Stimulated activated CD4-positive, alpha-beta T cell treated with anti-CD3 and anti-CD28 coated beads, Interleukin-1b, Interleukin-23, amount 100 ng/mL, for 48 hours (primary cell): ENCODE data around the gene LRRC2.
"Not testable (repeated sequence)": the region's sequence is repeated elsewhere in the genome, so short reads cannot be mapped to it uniquely, and the experiment has no call there.

Experiments
- DNase-seq: peaks from one replicate; pipeline ENCODE4 v3.0.0-alpha.2; 2020

Gene LRRC2

DNA sequence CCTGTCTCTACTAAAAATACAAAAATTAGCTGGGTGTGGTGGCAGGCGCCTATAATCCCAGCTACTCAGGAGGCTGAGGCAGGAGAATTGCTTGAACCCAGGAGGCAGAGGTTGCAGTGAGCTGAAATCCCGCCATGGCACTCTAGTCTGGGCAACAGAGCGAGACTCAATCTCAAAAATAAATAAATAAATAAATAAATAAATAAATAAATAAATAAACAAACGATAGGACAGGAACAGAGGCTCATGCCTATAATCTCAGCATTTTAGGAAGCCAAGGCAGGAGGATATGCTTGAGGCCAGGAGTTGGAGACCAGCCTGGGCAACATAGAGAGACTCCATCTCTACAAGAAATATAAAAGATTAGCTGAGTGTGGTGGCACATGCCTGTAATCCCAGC is 43.9 kb downstream of the LRRC2 start:
- DNase-seq, result not testable (repeated sequence)

GRCh38 chr3:46521096-46521495 is 45.0 kb downstream of the LRRC2 start:
- no peak for DNase-seq

DNA sequence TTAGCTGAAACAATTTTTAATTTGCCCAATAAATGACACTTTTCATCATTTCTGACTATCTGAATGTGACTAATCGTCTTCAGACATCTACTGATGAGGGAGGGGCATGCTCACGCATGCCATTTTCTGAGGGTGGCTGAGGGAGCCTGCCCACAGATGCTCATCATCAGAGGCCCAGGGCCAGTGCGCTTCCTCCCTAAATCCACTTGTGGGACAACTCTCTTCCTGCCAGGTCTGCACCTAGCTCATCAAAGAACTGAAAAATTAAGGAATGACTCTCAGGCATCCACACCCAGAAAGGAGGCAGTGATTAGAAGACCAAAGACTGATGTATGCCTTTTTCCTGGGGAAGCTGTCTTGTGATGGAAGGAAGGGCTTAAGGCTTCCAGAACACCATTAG is 45.6 kb downstream of the LRRC2 start:
- DNase-seq, result no peak

- DNase-seq, result no peak
Observed at GRCh38 chr3:46519952-46520351, 46.1 kb downstream of the LRRC2 start.

GRCh38 chr3:46517784-46518181 is 48.3 kb downstream of the LRRC2 start:
- no peak for DNase-seq

DNA sequence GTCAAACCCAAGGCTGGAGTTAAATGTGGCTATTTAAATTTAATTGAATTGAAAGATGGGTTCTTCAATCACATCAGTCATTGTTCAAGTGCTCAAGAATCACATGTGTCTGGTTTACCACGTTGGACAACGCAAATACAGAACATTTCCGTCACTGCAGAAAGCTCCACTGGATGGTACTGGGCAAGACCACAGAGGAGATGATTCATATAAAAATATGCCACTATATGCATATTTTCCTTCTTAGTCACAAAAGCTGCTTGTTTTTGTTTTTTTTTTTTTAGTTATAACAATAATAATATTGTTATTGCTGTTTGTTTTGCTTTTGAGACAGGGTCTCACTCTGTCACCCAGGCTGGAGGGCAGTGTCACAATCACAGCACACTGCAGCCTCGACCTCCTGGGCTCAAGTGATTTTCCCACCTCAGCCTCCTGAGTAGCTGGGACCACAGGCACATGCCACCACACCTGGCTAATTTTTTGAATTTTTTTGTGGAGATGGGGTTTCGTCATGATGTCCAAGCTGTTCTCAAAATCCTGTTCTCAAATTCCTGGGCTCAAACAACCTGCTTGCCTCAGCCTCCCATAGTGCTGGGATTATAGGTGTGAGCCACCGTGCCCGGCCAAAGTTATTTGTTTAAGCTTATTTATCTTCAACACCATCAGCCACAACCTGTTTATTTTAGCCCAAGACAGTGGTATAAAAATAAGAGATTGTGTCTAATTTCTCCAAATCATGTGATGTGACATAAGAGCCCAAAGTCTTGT is 48.9 kb downstream of the LRRC2 start:
- DNase-seq, result no peak

- no peak for DNase-seq
Observed at GRCh38 chr3:46516521-46516920, 49.6 kb downstream of the LRRC2 start.

GRCh38 chr3:46512191-46512749 is 53.8 kb downstream of the LRRC2 start:
- DNase-seq, result no peak

DNA sequence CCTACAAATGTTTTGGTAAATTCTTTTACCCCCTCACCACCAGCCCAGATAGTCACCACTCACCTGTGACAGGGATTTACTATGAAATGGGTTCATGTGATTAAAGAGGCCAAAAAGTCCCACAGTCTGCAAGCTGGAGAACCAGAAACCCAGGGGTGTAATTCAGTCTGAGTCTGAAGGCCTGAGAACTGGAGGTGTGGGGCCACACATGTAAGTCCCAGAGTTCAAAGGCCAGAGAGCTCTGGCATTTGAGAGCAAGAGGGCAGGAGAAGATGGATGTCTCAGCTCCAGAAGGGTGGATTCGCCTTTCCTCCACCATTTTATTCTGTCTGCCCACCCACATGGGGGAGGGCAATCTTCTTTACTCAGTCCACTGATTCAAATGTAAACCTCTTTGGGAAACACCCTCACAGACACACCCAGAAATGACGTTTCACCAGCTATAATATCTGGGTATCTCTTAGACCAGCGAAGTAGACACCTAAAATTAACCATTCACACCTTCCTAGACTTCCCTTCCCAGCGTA is 56.4 kb downstream of the LRRC2 start:
- DNase-seq, result no peak

GRCh38 chr3:46508850-46509591 is 57.1 kb downstream of the LRRC2 start:
- DNase-seq, result no peak

GRCh38 chr3:46506526-46506925 is 59.6 kb downstream of the LRRC2 start:
- DNase-seq, result no peak

- DNase-seq, result no peak
Observed at GRCh38 chr3:46505953-46506352, 60.1 kb downstream of the LRRC2 start.

GRCh38 chr3:46504789-46505188 is 61.3 kb downstream of the LRRC2 start:
- peak; percentile 49 for DNase-seq

GRCh38 chr3:46503200-46503874 is 62.8 kb downstream of the LRRC2 start:
- DNase-seq, result no peak

DNA sequence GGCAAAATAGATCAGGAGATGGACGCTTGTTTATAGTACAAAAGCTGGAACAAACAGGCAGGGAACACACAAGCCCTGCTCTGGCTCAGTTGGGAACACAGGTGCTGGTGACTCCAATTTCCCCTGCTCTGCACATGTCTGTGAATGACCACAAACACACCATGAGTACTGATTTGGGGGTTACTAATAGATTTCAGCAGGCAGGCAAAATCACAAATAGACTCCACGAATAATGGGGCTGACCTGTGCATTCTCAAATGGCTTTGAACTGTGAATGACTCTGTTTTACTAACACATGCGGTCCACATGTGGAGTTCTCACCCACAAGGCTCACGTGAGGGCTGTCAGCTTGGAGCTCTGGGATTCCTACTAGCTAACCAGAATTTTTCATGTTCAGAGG is 64.4 kb downstream of the LRRC2 start:
- no peak for DNase-seq

GRCh38 chr3:46500656-46501635 is 65.2 kb downstream of the LRRC2 start:
- DNase-seq, result no peak

- DNase-seq, result no peak
Observed at GRCh38 chr3:46498916-46499519, 67.1 kb downstream of the LRRC2 start.

GRCh38 chr3:46497556-46498265 is 68.4 kb downstream of the LRRC2 start, which contains the start of gene RTP3:
Gene RTP3, plus strand, starts transcription at chr3:46497976. Its CDS starts 87 bp downstream, at chr3:46498063.
- DNase-seq, result no peak

GRCh38 chr3:46496746-46497555 is 69.2 kb downstream of the LRRC2 start:
- peak; percentile 11 for DNase-seq
